Activated T-helper 9 cell treated with anti-CD3 and anti-CD28 coated beads, Interleukin-2, amount 50 U/mL, for 16 hours (primary cell): Measurements from ENCODE around the gene KRT20.
"Not testable (repeated sequence)": the region's sequence is repeated elsewhere in the genome, so short reads cannot be mapped to it uniquely, and the experiment has no call there.

Experiments used
- DNase-seq: peaks from one replicate; pipeline ENCODE4 v3.0.0-alpha.2; 2020; ENCODE audit warnings: low read depth

The KRT20 gene, protein sequence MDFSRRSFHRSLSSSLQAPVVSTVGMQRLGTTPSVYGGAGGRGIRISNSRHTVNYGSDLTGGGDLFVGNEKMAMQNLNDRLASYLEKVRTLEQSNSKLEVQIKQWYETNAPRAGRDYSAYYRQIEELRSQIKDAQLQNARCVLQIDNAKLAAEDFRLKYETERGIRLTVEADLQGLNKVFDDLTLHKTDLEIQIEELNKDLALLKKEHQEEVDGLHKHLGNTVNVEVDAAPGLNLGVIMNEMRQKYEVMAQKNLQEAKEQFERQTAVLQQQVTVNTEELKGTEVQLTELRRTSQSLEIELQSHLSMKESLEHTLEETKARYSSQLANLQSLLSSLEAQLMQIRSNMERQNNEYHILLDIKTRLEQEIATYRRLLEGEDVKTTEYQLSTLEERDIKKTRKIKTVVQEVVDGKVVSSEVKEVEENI

DNA sequence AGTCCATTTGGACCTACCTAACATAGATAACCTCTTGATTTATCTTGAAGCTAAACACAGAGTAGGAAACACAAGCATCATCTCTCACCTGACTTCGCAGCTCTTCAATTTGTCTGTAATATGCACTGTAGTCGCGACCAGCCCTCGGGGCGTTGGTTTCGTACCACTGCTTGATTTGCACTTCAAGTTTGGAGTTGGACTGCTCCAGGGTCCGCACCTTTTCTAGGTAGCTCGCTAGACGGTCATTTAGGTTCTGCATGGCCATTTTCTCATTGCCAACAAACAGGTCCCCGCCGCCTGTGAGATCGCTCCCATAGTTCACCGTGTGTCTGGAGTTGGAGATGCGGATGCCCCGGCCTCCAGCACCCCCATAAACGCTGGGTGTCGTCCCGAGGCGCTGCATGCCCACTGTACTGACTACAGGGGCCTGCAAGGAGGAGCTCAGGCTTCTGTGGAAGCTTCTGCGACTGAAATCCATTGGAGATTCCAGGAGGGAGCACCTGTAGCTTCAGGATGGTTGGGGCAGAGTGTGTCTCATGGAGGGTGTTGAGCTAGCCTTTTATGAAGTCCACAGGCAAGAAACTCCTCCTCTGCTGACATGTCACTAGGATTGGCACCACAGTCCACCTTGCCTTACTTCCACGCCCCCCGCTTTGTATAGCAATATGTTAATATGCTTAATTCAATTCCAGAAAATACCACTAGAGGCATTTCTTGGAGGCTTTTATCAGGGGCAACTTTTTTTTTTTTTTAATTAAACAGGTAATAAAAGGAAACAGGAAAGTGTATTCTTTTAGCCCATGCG, at the start of gene KRT20:
TSS of gene KRT20 (minus strand) at position 535 of the 805 bp plus-strand sequence. CDS start at position 478, 57 bp downstream.
- no peak for DNase-seq

DNA sequence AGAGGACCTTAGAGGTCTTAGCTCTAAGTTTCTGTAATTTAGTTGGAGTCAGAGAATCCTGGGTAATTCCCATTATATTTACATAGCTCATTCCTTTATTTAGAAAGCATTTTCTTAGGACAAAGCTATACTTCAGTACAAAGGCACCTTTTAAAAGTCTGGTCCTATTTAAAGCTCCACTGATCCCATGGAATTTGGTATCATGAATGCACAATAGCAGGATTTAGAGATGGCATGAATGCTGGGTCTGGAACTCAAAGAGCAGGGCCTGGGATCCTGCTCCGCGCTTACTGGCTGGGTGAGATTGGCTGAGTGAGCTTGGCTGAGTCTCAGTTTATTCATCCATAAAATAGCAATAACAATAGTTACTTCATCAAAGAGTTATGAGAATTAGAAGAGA, 47.6 kb upstream of the KRT20 start:
- no peak for DNase-seq

DNA sequence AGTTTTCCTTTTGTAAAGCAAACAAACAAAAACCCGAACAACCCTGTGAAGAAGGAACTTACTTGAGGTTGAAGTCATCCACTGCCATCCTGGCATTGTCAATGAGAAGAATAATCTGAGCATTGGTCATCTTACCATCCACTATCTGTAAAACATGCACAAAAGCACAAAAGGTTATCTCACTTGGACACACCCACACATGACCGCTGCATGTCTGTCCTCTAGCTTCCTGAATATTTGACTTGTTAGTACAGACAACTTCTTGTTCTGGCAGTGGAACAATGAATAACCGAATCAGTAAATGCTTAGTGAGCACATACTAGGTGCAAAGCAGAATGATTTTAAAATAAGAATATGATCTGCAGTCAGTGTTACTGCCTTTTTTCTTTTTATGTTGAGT, 46.3 kb upstream of the KRT20 start:
- no peak for DNase-seq

DNA sequence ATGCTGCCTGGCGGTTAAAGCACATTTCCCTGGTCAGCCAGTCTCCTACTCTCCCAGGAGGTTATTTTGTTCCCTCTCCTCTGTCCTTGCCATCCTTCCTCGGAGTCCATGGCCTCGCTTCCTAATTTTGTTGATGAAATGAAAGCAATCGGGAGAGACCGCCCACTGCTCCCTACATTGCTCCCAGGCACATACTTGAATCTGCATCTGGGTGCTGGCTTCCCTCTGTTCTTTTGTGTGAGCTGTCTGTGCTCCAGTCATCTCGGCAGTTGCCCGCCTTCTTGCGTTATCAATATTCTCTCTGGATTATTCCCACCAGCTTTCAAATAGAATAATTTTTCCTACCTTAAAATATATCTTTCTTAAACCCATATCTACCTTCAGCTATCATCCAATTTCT, 41.3 kb upstream of the KRT20 start:
- no peak for DNase-seq

DNA sequence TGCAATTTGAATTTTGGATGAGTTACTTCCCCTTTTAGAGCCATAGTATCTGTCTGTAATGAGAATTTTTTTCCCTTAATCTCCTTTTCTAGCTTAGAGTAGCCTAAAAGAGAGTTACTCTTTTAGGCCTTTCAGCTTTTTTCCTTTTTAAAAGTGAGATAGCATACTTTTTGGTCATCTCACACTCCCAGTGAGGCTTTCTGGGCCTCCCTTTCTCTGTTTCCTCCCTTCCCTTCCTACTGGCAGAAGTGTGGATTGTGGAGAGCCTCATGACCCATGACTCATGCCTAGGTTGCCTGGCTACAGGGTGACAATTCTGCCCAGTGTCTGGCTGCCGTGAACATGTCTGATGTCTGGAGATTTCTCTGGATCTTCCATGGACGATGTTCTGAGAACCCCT, 37.2 kb upstream of the KRT20 start:
- no peak for DNase-seq

DNA sequence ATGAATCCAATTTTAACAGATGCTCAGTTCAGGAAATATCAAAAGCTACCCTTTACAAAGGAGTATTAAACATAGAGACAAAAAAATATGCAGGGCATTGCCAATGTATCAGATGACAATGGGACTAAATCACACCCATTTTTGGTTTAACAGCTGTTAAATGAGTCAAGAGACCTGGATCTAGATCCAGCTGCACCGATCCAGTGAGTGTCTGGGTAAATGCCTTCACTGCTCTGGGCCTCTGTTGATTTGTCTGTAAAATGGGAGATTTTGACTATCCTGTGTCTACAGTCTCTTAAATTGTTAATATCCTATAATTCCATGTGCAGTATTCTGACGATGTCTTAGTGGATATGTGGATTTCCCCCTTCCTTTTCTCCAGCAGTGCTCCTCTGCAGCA, 36.0 kb upstream of the KRT20 start:
- DNase-seq = no peak

DNA sequence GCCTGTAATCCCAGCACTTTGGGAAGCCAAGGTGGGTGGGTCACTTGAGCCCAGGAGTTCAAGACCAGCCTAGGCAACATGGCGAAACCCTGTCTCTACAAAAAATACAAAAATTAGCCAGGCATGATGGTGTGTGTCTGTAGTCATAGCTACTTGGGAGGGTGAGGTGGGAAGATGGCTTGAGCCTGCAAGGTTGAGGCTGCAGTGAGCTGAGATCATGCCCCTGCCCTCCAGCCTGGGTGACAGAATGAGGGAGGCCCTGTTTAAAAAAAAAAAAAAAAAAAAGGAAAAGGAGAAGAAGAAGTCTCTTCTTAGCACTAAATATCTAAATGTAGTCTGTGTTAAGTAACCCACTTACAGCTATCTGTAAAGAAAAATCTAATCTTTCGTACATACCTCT, 32.1 kb upstream of the KRT20 start:
- DNase-seq = not testable (repeated sequence)

DNA sequence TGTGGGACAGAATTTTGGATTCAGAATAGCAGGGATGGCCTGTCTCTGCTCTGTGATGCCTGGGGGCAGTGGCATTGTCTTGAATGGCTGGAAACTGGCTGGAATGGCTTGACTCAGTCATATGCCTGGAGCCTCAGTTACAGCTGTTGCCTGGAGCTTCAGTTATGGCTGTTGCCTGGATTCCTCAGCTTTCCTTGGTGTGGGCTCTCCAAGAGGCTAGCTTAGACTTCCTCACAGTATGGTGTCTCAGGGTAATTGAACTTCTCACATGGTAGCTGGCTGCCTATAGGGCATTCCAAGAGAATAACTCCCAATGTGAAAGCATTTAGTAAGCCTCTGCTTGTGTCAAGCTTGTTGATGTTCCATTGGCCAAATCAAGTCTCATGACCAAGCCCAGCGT, 31.3 kb upstream of the KRT20 start:
- DNase-seq = no peak

DNA sequence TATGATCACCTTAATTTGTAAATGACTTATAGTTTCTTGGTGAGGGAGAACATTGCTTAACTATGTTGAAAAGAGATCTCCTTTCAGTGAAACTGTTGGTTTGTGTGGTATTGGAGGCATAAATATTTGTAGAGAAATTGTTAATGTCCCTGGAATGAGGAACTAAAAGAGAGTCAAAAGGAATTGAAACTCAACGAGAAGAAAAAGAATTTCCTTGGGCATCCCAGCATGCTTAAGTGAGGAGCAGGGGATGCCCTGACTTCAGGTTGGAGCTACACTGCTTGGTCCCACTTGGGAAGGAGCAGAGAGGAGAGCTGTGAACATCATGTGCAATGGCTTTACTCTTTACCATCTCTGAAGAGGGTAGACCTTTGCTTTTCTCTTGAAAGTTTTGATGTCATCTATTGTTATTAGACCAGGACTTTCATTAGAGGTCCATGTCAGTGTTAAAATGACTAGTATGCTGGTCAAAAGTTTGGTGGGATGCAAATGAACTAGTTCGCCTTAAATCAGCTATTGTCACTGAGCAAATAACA, 30.7 kb upstream of the KRT20 start:
- DNase-seq = no peak

DNA sequence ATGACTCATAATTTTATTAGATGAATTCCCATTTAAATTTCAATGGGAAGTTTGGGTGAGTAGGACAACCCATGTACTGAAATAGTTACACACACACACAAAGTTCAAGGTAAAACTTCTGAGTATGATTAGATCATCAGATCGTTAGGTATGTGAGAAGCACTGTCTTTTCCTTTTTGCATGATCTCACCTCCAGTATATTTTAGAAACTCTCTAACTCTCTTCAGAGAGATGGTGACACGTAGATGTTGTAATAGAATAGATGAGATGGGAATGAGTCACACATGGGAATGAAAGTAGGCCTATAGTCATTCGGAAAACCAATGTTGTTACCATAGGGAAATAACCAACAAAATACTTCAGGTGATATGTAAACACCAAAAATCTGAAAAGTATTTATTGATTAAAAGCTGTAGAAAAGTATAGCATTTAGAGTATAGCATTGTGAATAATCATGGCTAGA, 30.2 kb upstream of the KRT20 start:
- no peak for DNase-seq

DNA sequence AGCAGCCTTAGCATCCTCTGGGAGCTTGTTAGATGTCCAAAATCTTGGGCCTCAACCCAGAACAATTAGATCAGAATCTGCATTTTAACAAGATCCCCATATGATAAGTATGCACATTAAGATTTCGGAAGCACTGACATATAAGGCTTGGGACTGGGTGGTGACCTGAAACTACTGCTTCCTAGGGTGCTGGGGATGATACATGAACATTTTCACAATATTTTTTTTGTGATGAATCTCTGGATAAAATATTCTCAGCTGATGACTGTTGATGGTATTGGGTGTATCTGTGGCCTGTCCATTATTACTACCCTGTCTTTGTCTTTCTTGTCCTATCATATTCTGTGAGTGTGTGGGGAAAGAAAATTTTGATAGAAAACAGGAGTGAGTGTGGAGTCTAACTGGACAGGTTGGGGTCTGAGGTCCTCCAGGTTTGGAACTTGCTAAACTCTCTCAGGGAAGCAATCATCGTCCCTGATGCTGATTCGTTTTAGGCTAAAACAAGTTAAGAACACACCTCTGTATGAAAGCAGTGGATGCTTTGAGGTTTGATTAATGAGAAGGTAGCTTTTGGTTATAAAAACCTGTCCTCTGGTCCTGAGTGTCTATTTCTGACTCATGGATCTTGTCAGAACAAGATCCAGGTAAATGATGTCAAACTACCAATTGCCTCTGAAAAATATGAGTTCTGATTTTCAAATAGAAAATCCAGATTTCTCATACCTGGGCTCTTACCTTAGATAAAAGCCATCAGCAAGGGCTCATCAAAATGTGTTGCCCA, 29.2 kb upstream of the KRT20 start:
- no peak for DNase-seq

DNA sequence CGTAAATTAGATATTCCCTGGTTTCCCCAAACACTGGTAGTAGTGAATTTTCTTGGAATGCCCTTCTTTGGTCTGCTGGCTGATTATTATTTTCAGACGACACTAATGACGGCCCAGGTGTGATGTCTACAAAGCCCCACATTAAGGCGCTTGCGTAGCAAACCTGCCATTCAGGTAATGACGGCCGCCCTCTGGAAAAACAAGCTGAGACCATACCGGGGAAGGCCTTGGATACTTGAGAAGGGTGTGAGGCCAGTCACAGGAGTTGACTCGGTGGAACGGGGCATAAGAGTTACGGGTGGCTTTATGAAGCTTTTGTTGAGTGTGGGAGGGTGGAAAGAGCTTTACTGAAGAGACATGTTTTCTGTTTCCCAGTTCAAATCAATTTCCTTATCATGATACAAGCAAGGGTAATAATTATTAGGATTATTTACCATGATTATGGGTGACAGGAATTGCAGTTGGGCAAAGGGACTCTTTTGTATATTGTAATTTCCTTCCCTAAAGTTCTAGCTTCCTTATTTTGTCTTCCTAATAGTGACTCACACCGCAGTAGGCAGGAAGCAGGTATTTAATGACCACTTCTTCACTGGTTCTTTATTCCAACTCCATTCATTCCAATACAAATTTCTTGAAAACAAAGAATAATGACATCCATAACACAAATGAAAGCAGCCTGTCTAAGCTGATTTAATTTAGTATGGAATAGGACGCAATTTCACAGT, 27.6 kb upstream of the KRT20 start:
- no peak for DNase-seq

DNA sequence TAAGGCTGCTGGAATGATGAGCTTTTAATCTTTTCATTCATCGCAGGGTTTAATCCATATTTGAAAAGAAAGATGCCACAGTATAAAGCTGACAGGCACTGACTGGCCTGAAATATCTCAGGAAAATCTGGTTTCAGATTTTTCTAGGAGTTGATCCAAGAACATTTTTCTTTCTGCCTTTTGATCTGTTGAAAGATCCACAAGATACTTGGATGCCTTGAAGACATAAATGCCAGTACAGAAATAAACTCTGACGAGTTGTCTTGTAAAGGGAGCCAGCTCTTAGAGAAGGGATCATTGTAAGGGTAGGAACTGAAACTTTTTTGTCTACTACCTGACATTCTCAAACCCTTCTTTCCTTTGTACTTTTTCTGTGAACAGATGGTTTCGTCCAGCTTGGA, 25.4 kb upstream of the KRT20 start:
- DNase-seq = no peak

DNA sequence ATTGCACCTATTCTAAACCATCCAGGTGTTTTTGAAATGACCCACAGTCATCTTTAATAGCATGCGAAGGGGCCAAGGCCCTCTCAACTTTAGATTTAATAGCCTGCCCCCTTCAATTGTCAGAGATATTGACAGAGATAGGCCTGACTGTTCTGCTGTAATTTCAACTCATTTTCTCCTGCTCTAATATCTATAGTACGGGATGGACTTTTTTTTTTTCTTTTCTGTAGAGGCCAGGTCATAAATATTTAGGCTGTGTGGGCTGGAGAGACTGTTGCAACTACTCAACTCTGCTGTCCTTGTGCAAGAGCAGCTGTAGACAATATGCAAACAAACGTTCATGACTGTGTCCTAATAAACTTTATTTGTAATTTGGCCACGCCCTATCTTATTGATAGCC, 24.7 kb upstream of the KRT20 start:
- DNase-seq = no peak

DNA sequence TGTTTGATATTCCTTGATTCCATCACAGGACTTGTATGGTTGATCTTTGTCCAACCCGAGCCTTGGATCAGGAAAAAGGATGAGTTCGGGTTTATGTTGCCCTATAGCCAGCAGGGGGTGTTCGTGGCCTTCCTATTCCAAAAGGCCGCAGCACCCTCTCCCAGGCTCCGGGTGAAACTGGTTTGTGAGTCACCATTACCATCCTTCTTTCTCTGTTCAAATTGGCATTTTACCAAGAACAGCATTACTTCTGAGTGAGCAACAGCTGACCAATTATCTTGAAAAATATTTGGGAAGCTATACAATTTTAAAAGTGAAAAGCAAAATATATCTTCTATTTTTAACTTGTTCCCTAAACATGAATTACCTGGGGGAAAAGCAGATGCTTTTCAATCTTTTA, 24.3 kb upstream of the KRT20 start:
- DNase-seq = peak; percentile 40

DNA sequence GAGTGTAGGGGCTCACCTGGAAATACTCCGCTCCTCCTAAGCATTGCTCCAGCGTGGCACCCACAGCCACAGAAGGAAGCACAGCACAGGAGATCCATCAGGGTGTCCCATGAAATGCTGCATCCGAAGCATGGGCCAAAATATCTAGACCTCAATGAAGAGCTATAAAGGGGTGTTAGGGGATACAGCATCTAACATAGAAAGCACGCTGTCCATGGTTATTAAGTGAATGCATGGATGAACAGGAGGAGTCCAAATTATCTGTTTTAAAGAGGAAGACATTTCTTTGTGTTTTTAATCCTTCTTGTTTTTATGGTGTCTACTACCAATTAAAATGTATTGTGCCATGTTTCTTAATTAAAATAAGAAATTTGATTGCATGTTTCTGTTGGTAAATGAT, 21.6 kb upstream of the KRT20 start:
- DNase-seq = no peak

DNA sequence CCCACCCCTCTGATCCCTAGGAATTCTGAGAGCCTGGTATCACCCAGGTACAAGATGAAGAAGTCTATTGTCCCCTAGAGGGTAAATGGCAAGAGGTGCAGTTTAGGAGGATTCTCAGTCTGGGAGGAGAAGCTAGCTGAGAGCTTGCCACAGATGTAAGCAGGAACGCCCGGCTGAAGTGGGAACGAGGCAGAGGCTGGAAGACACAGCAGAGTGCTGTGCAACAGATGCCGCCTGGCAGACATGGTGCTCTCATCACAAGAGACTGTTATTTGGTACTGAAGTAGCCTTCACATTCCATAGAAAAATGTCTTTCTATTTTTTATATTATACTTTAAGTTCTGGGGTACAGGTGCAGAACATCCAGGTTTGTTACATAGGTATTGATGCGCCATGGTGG, 20.3 kb upstream of the KRT20 start:
- DNase-seq = no peak

DNA sequence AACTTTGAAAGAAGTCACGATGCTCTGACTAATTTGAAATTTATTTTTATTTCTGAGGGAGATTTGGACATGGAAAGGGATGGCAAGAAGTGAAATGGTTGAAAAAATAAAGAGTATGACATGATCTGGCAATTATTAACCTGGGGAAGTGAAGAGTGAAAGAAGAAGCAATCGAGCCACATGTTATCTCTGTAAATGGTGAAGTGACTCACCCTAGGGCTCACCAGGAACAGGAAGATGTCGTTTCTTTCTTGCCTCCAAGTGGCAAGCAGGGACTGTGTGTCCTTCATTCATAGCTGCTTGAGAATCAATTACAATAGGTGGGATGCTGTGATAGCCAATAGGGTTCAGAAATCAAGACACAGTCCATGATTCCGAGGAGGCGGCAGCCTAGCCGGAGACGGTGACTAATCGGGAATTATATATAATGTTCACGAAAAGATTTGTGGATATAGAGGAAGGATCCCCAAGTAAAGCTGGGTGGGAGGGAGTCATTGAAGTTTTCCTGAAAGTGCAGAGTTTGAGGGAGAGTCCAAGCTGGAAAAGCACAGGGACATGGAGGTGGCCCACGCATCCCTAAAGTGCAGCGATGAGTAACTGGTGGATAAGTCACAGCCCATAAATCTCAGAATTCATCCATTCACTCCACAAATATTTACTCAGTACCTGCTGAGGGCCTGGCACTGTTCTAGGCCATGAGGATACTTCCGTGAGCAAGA, 18.2 kb upstream of the KRT20 start:
- no peak for DNase-seq

DNA sequence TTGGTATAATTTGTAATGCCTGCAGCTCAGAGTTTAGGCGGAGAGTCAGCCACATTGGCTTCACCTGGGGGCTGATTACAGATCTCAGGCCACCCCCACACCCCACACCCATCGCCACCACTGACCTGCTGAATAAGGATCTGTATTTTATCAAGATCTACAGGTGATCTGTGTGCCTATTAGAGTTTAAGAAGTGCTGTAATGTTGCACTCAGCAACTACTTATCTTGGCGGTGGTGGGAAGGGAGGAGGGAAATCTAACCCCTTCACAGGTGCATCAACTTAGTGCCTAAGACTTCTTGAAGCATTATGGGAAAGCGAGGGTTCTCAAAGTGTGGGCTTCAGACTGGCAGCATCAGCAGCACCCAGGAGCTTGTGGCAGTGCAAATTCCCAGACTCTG, 17.5 kb upstream of the KRT20 start:
- no peak for DNase-seq

DNA sequence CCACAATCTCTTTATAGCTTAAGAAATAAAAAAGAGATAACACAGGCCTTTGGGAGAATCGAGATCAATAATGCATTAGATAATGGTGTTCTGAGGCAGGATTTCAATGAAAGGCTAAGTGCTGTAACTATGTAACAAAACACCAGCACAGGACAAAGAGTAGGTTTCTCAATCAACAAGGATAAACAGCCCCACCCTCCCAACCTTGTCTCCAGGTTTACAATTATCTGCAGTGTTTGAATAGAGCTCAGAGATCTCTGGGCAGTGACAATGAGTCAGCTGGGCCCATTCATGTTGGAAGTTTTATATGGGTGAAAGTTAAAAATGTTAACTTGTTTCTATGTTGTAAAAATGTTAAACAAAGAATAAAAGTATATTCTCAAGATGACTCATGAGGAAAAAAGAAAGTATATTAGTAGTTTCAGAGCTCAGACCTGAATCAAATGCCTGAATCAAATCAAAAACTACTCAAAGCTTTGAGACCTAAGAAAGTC, 17.0 kb upstream of the KRT20 start:
- DNase-seq = no peak
